GM19025 (cell line): ENCODE data around the gene PAX2.
"Not testable (repeated sequence)": the region's sequence is repeated elsewhere in the genome, so short reads cannot be mapped to it uniquely, and the experiment has no call there.

Experiments
- ATAC-seq: cut with Tn5 transposase; IDR thresholded peaks from one replicate; pipeline ENCODE4 v1.9.1; 2021; ENCODE audit warnings: mild to moderate bottlenecking, low read depth, moderate library complexity; ENCODE audit not compliant: unreplicated experiment

Gene PAX2

DNA sequence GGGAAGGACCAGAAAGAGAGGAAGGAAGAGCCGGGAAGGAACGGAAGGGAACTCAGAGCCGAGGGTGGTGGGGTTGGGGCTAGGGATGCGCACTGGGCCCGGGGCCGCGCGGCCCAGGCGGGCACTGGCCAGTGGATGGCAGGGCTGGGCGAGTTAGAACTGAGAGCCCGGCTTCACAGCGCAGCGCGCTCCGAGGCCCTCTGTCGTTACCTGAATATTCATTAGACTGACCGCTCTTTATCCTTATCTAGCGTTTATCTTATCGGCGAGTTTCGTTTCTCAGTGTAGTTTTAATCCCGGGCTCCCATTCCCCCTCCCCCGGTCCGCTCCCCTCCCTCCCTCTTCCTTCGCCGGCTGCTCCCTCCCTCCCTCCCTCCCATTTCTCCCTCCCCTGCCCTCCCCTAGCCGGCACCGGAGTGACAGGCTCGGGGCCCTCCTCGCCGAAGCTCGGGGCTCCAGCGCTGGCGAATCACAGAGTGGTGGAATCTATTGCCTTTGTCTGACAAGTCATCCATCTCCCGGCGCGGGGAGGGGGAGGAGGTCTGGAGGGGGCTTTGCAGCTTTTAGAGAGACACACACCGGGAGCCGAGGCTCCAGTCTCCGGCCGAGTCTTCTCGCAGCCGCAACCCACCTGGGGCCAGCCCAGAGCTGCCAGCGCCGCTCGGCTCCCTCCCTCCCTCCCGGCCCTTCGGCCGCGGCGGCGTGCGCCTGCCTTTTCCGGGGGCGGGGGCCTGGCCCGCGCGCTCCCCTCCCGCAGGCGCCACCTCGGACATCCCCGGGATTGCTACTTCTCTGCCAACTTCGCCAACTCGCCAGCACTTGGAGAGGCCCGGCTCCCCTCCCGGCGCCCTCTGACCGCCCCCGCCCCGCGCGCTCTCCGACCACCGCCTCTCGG is at the start of gene PAX2:
Gene PAX2 (plus strand): TSS at position 596 of the 895 bp plus-strand sequence. CDS start 679 bp downstream, outside the sequence.
- ATAC-seq: no peak

DNA sequence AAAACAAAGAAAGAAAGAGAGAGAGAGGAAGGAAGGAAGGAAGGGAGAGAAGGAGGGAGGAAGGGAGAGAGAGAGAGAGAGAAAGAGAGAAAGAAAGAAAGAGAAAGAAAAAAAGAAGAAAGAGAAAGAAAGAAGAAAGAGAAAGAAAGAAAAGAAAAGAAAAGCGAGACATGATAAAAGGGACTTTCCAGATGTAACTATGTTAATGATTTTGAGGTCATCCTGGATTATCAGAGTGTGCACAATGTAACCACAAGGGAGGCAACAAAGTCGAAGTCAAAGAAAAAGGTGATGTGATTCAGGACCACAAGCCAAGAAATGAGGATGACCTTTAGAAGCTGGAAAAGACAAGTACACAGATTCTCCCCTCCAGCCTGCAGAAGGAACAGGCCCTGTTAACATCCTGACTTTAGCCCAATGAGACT is 48.9 kb upstream of the PAX2 start:
- no peak for ATAC-seq

DNA sequence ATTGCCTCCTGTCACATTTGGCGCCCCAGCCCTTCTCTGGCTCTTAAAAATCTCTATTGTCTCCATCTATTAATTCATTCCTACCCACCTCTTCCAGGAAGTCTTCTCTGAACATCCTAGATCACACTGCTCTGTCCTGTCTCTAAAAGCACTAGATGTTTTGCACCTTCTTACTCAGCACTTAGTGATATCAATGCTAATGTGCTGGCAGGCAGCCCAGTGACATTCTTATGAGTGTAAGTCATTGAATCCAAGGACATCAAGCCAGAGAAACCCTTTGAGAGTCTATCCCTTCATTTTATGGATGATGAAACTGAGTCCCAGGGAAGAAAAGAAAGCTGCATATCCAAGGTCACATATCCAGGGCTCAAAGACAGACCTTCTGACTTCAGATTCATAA is 48.3 kb upstream of the PAX2 start:
- no peak for ATAC-seq

DNA sequence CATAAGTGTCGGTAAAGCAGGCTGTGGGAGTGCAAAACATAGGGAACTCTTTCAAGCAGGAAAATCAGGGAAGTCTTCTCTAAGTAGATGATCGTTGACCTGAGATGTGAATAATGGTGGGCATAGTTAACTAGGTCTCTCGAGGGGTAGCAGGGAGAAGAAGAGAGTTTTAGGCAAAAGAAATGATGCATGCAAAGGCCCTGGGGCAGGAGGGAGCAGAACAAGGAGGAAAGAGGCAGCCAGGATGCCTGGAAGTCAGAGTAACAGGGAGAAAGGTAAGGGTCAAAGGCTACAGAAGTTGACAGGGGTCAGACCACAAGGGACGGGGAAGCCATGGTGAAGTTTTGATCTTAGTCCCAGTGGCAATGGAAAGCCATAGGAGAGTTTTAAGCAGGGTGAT is 47.8 kb upstream of the PAX2 start:
- no peak for ATAC-seq

DNA sequence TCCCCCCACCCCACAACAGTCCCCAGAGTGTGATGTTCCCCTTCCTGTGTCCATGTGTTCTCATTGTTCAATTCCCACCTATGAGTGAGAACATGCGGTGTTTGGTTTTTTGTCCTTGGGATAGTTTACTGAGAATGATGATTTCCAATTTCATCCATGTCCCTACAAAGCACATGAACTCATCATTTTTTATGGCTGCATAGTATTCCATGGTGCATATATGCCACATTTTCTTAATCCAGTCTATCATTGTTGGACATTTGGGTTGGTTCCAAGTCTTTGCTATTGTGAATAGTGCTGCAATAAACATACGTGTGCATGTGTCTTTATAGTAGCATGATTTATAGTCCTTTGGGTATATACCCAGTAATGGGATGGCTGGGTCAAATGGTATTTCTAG is 43.7 kb upstream of the PAX2 start:
- not testable (repeated sequence) for ATAC-seq

DNA sequence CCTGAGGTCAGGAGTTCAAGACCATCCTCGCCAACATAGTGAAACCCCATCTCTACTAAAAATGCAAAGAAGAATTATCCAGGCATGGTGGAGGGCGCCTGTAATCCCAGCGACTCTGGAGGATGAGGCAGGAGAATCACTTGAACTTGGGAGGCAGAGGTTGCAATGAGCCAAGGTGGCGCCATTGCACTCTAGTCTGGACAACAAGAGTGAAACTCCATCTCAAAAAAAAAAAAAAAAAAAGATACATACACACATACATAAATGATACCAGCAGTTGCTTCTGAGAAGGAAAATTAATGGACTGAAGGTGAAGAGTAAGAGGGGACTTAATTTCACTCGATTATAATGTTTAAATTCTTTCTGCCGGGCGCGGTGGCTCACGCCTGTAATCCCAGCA is 40.2 kb upstream of the PAX2 start:
- ATAC-seq: no peak

DNA sequence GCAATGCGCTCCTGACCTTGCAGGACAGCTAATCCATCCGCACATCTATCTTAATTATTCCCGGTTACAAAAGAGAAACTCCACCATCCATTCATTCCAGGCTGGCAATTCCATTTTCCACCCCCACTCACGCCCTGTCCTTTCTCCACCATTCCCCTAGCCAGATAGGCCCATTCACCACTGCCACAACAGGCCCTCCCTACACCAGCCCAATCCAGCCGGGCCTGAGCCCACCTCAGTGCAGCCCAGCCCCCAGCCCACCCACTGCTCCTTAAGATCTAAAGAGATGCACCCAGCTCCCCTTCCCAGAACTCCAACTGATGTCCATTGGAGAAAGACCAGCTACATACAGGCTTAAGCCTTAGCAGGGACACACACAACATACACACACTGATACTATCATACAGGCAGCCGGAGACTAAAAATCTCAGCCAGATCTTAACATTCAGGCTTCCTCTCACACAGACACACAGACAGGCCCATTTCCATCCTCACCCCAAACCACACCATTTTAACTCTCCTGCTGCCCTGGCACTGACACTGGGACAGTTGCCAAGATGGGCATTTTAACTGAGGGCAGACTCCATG is 38.0 kb upstream of the PAX2 start:
- no peak for ATAC-seq

DNA sequence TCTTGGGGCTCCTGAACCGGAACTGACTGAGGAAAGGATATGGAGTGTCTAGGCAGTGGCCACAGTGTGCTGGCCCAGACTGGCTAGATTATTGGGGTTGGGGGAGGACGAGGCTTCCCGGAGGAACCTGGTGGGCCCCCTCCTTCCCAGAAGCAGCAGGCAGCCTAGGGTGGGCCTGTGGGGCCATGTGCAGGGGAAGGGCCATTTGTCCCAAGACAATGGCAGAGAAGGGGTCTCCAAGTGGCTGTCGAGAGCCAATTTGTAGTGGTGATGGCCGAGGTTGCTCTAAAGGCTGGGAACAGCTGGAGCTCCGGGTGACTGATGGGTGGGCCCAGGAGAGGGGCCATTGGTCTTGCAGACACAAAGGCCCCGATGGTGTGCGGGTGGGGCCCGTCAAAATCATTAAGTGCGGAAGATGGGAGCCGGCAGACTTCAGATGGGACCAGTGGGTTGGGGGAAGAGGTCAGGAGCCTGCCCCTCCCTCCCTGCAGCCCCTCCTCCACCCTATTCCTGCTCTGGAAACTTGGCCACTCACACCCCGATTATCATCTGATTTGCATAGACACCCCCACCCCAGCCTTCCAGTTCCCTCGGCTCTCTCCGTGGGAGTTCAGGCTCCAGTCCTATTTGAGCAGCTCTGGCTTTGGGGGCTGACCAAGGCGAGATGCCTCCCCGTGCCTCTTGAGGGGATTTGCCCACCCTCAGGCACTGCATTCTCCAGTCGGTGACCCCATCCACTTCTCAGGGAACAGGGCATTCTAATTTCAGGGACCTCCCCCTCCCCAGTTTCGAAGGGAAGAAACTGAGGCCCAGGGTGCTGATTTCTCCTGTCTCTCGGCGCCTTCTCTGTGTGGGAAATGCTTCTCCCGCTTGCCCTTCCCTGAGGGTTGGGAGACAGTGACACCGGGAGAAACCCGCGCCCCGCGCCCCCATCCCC is 36.0 kb upstream of the PAX2 start:
- no peak for ATAC-seq

DNA sequence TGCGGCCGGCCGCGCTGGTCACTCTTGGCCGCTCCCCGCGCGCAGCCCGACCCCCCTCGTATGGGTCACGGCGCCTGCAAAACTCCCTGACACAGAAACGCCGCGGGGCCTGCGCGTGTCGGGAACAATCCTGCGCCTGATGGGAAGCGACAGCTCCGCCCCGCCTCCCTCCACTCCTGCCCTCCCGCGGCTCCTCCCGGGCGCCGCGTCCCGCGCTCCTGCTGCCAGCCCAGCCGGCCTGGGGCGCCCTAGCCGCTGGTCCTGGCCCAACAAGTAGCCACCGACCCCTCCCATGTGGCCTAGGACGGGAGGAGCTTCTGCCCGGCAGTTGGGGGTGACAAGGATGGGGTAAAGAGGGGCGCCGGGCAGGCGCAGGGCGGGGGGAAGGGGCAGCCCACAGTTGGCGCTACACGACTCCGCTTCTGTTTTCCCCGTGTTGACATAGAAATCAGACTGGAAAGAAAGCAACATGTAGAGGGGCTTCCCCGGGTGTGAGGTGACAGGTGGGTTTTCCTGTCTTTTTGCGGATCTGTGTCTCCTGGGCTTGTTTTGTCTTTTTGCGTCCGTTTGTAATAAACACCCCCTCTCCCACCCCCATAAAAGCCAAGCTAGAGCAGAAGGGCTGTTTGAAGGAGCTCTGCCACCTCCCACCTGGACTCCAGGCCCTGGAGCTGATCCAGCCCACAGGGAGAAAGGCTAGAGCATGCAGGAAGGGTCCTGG is 35.1 kb upstream of the PAX2 start:
- no peak for ATAC-seq

DNA sequence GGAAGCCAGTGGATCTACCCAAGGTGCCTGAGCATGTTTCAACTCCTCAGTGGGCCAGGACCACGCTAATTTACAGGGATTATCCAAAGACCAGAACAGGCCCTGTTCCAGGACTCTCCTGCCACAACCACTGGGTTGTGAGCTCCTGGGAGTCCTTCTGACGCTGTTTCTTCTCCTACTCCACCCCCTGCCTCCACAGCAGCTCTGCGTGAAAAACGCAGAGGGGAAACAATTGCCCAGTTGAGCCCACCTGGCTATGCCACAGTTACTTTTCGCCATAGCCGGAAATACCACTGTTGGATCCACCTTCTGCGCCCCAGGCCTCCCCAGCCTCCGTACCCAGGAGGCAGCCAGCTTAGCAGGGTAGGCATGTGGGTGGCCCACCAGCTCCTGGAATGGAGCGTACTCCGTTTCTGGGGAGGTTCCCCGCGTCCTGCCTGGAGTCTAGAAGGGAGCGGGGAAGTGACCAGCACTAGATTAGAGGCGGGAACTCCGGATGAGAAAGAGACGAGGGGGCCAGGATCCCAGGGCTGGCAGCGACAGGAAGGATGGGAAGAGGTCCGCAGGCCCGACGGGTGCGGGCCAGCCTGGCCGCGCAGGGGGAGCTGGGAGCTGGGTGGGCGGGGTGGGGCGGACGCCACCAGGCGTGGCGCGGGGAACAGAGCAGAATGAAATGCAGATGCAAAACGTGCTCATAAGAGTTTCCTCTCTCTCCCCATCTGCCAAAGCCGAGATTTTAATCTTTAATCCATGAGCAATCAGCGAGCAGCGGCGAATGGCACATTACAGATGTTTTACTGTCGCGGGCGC is 32.1 kb upstream of the PAX2 start:
- no peak for ATAC-seq

DNA sequence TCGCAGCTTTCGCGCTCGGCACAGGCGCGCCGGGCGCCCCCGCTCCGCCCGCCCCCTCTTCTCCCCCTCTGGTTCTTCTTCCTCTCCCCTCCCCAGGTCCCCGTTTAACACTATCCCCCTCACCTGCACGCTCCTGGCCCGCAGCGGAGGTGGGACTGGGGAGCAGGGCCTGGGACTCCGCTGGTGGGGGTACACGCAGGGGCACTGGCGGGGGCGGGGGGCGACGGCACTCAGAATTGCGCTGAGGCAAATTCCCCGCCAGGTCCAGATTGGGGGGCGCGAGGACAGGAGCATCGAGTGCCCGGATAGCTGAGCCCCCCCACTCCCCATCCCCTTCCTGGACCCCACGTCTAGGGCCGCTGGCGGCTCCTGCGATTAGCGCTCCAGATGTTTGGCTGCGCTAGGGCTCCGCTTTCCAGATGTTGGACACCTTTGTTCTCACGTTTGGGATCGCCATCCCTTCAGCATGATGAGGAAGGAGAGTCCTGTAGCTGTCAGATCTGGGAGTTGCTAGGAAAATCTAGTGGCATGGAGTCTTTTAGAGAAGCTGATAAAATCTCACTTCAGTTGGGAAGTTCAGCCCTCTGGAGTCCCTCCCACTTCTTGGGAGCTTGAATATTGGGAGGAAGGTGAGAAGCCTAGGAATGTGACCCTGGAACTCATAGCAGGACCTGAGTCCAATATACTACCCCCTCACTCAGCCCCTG is 31.4 kb upstream of the PAX2 start:
- no peak for ATAC-seq

DNA sequence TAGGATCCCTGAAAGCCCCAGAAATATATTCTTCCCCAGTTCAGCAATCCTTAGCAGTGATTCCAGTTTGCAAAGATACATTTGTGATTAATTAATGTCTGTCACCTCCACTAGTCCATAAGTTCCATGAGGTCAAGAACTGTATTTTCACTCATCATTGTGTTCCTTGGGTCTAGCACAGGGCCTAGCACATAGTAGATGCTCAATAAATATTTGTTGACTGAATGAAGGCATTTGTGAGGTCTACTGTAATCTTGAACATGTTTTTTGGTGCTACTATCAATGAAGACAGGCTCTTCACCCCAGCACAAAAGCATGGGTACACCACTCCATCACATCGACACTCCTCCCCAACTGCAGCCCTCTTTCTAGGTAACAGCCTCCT is 30.8 kb upstream of the PAX2 start:
- no peak for ATAC-seq

DNA sequence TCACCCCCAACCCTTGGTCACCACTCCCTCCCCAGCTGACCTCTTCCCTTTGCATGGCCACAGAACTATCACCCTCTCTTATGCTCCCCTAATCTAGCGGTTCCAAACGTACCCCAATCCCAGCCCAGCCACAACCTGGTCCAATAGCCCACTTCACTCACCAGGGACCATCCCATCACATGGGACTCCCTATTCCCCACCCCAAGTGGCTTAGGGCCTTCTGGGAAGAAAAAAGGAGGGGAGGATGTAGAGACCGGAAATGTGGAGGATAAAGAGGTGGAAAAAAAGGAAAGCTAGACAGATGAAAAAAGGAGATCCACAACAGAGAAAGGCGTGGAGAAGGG is 30.3 kb upstream of the PAX2 start:
- no peak for ATAC-seq

DNA sequence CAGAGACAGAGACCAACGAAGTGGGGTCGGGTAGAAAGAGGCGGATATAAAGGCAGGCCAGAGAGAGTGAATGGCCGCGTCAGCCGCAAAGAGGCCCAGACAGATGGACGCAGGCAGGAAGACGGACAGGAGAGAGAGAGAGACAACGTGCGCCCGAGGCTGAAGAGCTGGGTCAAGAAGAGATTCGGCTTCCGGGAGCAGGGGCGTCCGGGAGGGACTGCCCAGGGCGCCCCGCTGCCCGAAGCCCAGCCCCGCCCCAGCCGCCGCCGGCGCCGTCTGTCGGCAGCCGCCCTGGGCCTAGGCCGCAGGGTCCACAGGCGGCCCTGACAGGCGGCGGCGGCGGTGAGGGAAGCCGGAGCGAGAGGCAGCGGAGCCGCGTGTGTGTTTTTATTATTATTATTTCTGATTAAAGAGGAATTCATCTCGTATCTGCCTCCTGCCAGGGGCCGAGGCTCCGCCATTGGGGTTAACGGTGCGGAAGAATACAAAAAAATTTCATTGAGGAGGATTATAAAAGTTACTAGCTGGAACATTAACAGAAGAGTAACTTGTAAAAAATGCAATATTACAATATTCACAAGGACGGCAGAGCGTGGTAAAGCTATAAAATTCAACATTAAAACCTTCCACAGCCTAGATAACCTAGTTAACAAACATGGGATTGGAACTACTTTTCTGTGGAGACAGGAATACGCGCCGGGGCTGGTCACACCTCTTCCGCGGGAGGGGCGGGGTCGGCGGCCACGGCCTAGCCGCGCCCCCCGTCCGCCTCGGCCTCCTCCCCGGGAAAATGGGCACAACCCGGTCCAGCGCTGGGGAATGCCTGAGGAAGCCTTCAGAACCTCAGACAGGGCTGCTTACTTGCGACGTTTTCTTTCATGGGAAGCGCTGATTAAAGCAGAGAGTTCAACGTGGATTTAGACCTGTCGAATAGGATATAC is 29.7 kb upstream of the PAX2 start:
- ATAC-seq: no peak

DNA sequence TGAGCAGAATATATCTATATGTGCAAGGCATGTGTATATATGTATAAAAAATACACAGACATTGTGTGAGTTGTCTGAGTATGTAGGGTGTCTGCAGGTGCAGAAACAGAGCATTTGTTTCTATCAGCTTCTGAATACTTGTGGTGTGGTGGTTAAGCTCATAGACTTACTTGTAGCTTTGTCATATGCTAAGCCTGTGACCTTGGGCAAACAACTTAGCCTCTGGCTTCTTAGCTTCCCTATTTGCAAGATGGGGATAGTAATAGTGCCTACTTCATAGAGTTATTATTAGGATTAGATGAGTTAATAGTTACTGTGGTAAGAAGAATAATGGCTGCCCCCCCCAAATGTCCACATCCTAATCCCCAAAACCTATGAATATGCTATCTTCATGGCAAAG is 28.2 kb upstream of the PAX2 start:
- no peak for ATAC-seq

DNA sequence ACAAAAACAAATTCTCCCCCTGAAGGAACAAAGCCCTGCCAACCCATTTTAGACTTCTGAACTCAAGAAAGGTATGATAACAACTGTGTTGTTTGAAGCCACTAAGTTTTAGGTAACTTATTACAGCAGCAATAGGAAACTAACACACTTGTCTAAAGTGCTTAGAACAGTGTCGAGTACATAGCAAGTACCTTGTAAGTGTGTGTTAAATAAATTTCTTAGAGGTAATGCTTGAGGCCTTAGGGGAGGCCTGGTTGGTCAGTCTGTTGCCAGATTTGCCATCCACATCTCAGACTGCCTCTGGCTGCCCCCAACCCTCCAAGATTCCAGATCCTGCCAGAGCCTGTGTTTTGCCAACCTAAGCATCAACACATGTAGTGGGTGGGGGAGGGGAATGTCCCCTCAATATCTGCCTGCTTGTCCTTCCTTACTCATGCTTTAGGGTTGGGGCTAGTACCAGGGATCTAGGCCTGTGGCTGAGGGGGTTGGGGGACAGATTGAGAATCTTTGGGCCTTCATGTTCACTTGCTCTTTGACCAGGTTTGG is 27.1 kb upstream of the PAX2 start:
- ATAC-seq: no peak

DNA sequence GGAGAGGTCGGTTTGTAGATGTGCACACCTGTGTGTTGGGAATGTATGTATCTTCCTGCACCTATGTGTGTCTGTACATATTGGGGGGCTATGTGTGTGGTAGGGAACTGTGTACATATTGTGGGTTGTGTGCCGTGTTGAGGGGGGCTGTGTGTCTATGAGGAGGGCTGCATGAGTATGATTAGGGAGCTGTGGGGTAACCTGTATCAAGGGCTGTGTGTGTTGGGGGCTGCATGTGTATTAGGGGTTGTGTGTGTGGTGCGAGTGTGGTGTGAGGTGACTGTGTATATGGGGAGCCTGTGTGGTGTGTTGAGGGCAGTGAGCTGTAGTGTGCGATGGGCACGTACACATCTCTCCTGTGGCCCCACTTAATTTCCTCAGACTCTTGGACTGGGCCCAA is 22.2 kb upstream of the PAX2 start:
- no peak for ATAC-seq
